Stimulated activated CD8-positive, alpha-beta memory T cell treated with anti-CD3 and anti-CD28 coated beads, Interleukin-12 subunit alpha, Interleukin-12 subunit beta, amount 100 ng/mL, for 1 hour (primary cell): Measurements from ENCODE around the gene IRGC.
"Not testable (repeated sequence)": the region's sequence is repeated elsewhere in the genome, so short reads cannot be mapped to it uniquely, and the experiment has no call there.

Experiments
- DNase-seq: peaks from one replicate; pipeline ENCODE4 v3.0.0-alpha.2; 2020; ENCODE audit warnings: low read depth

Gene IRGC

DNA sequence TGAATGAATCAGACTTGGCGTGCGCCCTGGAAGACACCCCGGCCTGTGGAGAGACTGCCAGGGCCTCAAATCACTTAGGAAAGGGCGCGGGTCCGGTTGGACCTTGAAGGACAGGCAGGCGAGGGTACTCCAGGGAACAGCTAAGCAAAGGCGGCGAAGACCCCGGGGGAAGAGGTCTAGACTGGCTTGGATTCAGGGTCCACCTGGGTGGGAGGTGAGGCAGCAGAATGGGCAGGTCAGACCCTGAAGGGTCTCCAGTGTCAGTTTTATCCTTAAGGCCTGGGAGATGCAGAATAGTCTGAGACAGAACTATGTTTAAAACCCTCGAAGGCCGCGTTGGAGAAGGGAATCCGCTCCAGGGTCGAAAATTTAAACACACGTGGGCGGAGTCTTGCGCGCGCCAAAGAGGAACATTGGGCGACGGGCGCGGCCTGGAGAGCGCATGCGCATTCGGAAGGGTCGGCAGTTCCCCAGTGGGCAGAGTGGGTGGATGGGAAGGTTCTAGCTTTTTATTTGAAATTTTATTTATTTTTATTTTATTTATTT lies 39.5 kb downstream of the IRGC start:
- peak; percentile 62 for DNase-seq

GRCh38 chr19:43759515-43759914 lies 43.6 kb downstream of the IRGC start:
- no peak for DNase-seq

- DNase-seq: no peak
These were observed 45.1 kb downstream of the IRGC start for GRCh38 chr19:43760941-43761340.

- DNase-seq: no peak
These were observed 46.9 kb downstream of the IRGC start for GRCh38 chr19:43762814-43763213.

GRCh38 chr19:43763473-43763939 lies 47.6 kb downstream of the IRGC start:
- DNase-seq: no peak

DNA sequence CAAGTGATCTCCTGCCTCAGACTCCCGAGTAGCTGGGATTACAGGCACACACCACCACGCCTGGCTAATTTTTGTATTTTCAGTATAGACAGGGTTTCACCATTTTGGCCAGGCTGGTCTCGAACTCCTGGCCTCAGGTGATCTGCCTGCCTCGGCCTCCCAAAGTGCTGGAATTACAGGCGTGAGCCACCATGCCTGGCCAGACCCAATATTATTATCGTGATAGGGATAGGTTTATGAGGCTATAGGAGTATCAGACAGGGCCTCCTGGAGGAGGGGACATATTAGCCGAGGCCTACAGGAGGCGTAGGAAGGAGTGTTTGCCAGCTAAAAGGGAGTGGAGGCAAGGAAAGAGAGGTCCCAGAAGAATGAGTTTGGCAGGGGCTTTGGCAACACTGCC lies 48.8 kb downstream of the IRGC start:
- DNase-seq: not testable (repeated sequence)

GRCh38 chr19:43765109-43765876 lies 49.4 kb downstream of the IRGC start:
- DNase-seq: peak; percentile 61

DNA sequence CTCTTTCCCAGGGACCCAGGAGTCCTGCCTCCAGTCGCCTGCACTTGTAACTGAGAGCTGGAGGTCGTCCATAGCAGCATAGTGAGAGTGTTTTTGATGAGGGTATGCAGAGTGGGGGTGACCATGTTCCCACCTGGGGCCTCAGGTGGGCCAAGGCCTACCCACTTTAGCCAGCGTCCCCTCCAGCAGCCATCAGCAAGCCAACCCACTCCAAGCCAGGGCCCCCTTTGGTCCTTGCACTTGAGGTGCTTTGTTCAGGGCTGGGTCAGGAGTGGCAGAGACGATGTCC lies 50.8 kb downstream of the IRGC start:
- no peak for DNase-seq

- DNase-seq: no peak
These were observed 51.4 kb downstream of the IRGC start for GRCh38 chr19:43767316-43767715.

- DNase-seq: no peak
These were observed 51.9 kb downstream of the IRGC start for GRCh38 chr19:43767818-43768217.

DNA sequence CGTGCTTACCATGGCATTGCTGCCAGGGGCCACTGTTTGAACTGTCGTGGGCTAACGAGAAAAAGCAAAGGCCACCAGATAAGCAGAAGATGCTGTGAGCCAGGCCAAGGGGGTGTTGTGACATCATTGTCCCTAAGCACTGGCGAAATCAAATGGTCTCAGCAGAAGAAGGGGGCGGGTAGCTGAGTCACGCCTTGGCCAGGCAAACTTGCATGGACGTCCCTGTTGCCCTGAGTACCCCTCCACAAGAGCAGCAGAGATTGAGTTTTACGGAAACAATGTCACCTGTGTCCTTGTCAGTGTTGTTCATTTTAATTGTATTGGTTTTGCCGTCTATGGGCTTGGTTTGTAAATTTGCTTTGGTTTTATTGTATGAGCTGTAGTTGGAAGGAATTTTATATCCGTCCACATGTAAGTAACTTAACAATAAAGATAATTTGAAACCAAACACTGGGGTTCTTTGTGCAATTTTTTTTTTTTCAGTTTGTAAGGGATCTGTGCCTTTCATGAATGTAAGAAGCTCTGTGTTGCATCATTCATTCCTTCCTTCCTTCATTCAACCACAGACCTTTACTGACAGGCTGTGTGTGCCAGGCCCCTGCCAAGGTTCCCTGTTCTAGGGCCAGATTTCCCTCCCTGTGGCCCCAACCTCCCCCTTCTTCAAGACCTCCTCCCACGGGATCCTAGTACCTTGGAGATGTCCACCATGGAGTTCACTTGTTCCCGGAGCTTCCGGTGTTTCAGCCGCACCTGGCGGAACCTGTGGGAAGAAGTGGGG lies 52.6 kb downstream of the IRGC start:
- DNase-seq: no peak

DNA sequence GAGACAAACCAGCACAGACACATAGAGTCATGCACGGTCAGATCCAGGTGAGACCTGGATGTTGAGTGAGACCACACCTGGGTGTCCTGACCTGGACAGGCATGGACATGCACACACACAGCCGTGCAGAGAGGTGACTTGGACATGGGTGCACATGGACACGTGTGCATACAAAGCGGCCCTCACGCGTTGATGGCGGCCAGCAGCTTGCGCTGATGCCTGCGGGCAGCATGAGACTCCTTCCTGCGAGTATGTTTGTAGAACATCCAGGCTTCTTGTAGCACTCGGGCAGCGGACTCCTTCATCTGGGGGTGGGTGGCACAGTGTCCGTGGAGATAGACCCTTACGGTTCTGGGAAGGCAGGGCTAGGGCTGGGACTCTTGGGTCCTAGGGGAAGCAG lies 53.4 kb downstream of the IRGC start:
- no peak for DNase-seq
